Measurements from ENCODE around the gene PRDM15.

The PRDM15 gene

GRCh38 chr21:41863439-41863740 lies 15.8 kb downstream of the PRDM15 start:
- no peak overlapping the region for H2BK120ac ChIP-seq (ENCODE audit: low read depth, low read length)
- H3K27ac ChIP-seq (ENCODE audit: low read length, poor library complexity, severe bottlenecking): no peak overlapping the region
- H4K91ac ChIP-seq (ENCODE audit: low read length): no peak overlapping the region
- H3K14ac ChIP-seq (ENCODE audit: low read length in 2 of 2): no peak overlapping the region
- no peaks in the 10 kb centered on the region for H3K27me3 ChIP-seq (ENCODE audit: control insufficient read depth in 1 of 2, insufficient read depth in 1 of 2, low read length in 2 of 2)
- peaks cover 47% of the 10 kb centered on the region for H3K79me1 ChIP-seq (replicated peaks; ENCODE audit: low read length, poor library complexity, severe bottlenecking)
- H3K36me3 ChIP-seq (ENCODE audit: control insufficient read depth in 1 of 2, insufficient read depth in 2 of 2, low read depth in 1 of 2, low read length in 2 of 2): peaks cover 13 to 15% of the 10 kb centered on the region in 2 experiments
- DNase-seq: no peak
- H4K8ac ChIP-seq (ENCODE audit: low read length): no peak overlapping the region
- H2AFZ ChIP-seq (ENCODE audit: low read depth, low read length): no peak overlapping the region
- H3K18ac ChIP-seq (ENCODE audit: low read depth in 1 of 2, low read length in 2 of 2): no peak overlapping the region
- no peak overlapping the region for H3K4me3 ChIP-seq (ENCODE audit: insufficient read depth in 1 of 2, low read depth in 1 of 2, low read length in 2 of 2)
- no peak overlapping the region for H3K4me2 ChIP-seq (ENCODE audit: low read length, poor library complexity, severe bottlenecking)
- H3K4ac ChIP-seq (ENCODE audit: low read depth in 1 of 2, low read length in 2 of 2): no peak overlapping the region
- H3K9me3 ChIP-seq (ENCODE audit: control insufficient read depth, low read length): no peaks in the 10 kb centered on the region
- H3K9ac ChIP-seq (ENCODE audit: low read length): peak overlapping the region; percentile 60
- no peak overlapping the region for H2BK15ac ChIP-seq (ENCODE audit: low read depth, poor library complexity, severe bottlenecking)
- H2AK5ac ChIP-seq (ENCODE audit: low read length, severe bottlenecking): no peak overlapping the region
- WGBS: 96% methylated on average over 4 of the region's 4 CpGs
- H3K23ac ChIP-seq (ENCODE audit: low read length in 2 of 2): no peak overlapping the region
- peaks cover 2% of the 10 kb centered on the region for H3K4me1 ChIP-seq (ENCODE audit: control insufficient read depth, insufficient read depth, low read depth, low read length)
- H2BK12ac ChIP-seq (ENCODE audit: low read length in 2 of 2): no peak overlapping the region
- H2BK5ac ChIP-seq (ENCODE audit: low read depth, low read length, poor library complexity, severe bottlenecking): no peak overlapping the region

GRCh38 chr21:41861987-41862386 lies 17.2 kb downstream of the PRDM15 start:
- Histone ChIP-seq H3K4me2 (ENCODE audit: low read length, poor library complexity, severe bottlenecking) (no peak overlapping the region), H2BK12ac (ENCODE audit: low read length in 2 of 2) (no peak overlapping the region), H3K4me3 (ENCODE audit: insufficient read depth in 1 of 2, low read depth in 1 of 2, low read length in 2 of 2) (no peak overlapping the region), H2BK15ac (ENCODE audit: low read depth, poor library complexity, severe bottlenecking) (no peak overlapping the region), H3K79me1 (replicated peaks; ENCODE audit: low read length, poor library complexity, severe bottlenecking) (peaks cover 45% of the 10 kb centered on the region), H3K9me3 (ENCODE audit: control insufficient read depth, low read length) (no peaks in the 10 kb centered on the region), H3K4ac (ENCODE audit: low read depth in 1 of 2, low read length in 2 of 2) (no peak overlapping the region), H3K14ac (ENCODE audit: low read length in 2 of 2) (no peak overlapping the region), H3K27me3 (ENCODE audit: control insufficient read depth in 1 of 2, insufficient read depth in 1 of 2, low read length in 2 of 2) (no peaks in the 10 kb centered on the region), H3K9ac (ENCODE audit: low read length) (no peak overlapping the region), H4K8ac (ENCODE audit: low read length) (no peak overlapping the region), H4K91ac (ENCODE audit: low read length) (no peak overlapping the region), H2BK5ac (ENCODE audit: low read depth, low read length, poor library complexity, severe bottlenecking) (no peak overlapping the region), H3K18ac (ENCODE audit: low read depth in 1 of 2, low read length in 2 of 2) (no peak overlapping the region), H3K27ac (ENCODE audit: low read length, poor library complexity, severe bottlenecking) (no peak overlapping the region), H3K36me3 (ENCODE audit: control insufficient read depth in 1 of 2, insufficient read depth in 2 of 2, low read depth in 1 of 2, low read length in 2 of 2) (peaks cover 24 to 27% of the 10 kb centered on the region in 2 experiments), H2AK5ac (ENCODE audit: low read length, severe bottlenecking) (no peak overlapping the region), H2BK120ac (ENCODE audit: low read depth, low read length) (no peak overlapping the region), H3K23ac (ENCODE audit: low read length in 2 of 2) (no peak overlapping the region), H2AFZ (ENCODE audit: low read depth, low read length) (no peak overlapping the region), H3K4me1 (ENCODE audit: control insufficient read depth, insufficient read depth, low read depth, low read length) (peaks cover 2% of the 10 kb centered on the region)
- DNase-seq: no peak
- WGBS: 93% methylated on average over 17 of the region's 17 CpGs

GRCh38 chr21:41861255-41861654 lies 17.9 kb downstream of the PRDM15 start:
- DNase-seq: no peak
- Histone ChIP-seq H4K91ac (ENCODE audit: low read length) (no peak overlapping the region), H4K8ac (ENCODE audit: low read length) (no peak overlapping the region)

GRCh38 chr21:41859297-41859980 lies 19.7 kb downstream of the PRDM15 start:
- H2BK12ac ChIP-seq (ENCODE audit: low read length in 2 of 2): no peak overlapping the region
- H3K27me3 ChIP-seq (ENCODE audit: control insufficient read depth in 1 of 2, insufficient read depth in 1 of 2, low read length in 2 of 2): no peaks in the 10 kb centered on the region
- no peak overlapping the region for H4K91ac ChIP-seq (ENCODE audit: low read length)
- H2AK5ac ChIP-seq (ENCODE audit: low read length, severe bottlenecking): no peak overlapping the region
- WGBS: 97% methylated on average over 23 of the region's 23 CpGs
- peak overlapping the region; percentile 16 for H4K8ac ChIP-seq (ENCODE audit: low read length)
- H3K14ac ChIP-seq (ENCODE audit: low read length in 2 of 2): no peak overlapping the region
- H3K9ac ChIP-seq (ENCODE audit: low read length): no peak overlapping the region
- H3K36me3 ChIP-seq (ENCODE audit: control insufficient read depth in 1 of 2, insufficient read depth in 2 of 2, low read depth in 1 of 2, low read length in 2 of 2): peaks cover 43 to 45% of the 10 kb centered on the region in 2 experiments
- no peak overlapping the region for H2BK120ac ChIP-seq (ENCODE audit: low read depth, low read length)
- no peak overlapping the region for H3K4ac ChIP-seq (ENCODE audit: low read depth in 1 of 2, low read length in 2 of 2)
- peaks cover 28% of the 10 kb centered on the region for H3K79me1 ChIP-seq (replicated peaks; ENCODE audit: low read length, poor library complexity, severe bottlenecking)
- no peak overlapping the region for H3K4me2 ChIP-seq (ENCODE audit: low read length, poor library complexity, severe bottlenecking)
- no peak overlapping the region for H3K4me3 ChIP-seq (ENCODE audit: insufficient read depth in 1 of 2, low read depth in 1 of 2, low read length in 2 of 2)
- H3K18ac ChIP-seq (ENCODE audit: low read depth in 1 of 2, low read length in 2 of 2): no peak overlapping the region
- no peaks in the 10 kb centered on the region for H3K9me3 ChIP-seq (ENCODE audit: control insufficient read depth, low read length)
- H2BK5ac ChIP-seq (ENCODE audit: low read depth, low read length, poor library complexity, severe bottlenecking): no peak overlapping the region
- H3K23ac ChIP-seq (ENCODE audit: low read length in 2 of 2): no peak overlapping the region
- no peak overlapping the region for H3K27ac ChIP-seq (ENCODE audit: low read length, poor library complexity, severe bottlenecking)
- H3K4me1 ChIP-seq (ENCODE audit: control insufficient read depth, insufficient read depth, low read depth, low read length): peaks cover 2% of the 10 kb centered on the region
- no peak overlapping the region for H2AFZ ChIP-seq (ENCODE audit: low read depth, low read length)
- no peak overlapping the region for H2BK15ac ChIP-seq (ENCODE audit: low read depth, poor library complexity, severe bottlenecking)
- no peak for DNase-seq

More at GRCh38 chr21:41861255-41861654, 17.9 kb downstream of the PRDM15 start:
- no peaks in the 10 kb centered on the region for H3K27me3 ChIP-seq (ENCODE audit: control insufficient read depth in 1 of 2, insufficient read depth in 1 of 2, low read length in 2 of 2)
- H2BK120ac ChIP-seq (ENCODE audit: low read depth, low read length): no peak overlapping the region
- no peak overlapping the region for H2AFZ ChIP-seq (ENCODE audit: low read depth, low read length)
- no peak overlapping the region for H3K9ac ChIP-seq (ENCODE audit: low read length)
- peaks cover 31% of the 10 kb centered on the region in 2 experiments for H3K36me3 ChIP-seq (ENCODE audit: control insufficient read depth in 1 of 2, insufficient read depth in 2 of 2, low read depth in 1 of 2, low read length in 2 of 2)
- H2BK12ac ChIP-seq (ENCODE audit: low read length in 2 of 2): no peak overlapping the region
- peaks cover 41% of the 10 kb centered on the region for H3K79me1 ChIP-seq (replicated peaks; ENCODE audit: low read length, poor library complexity, severe bottlenecking)
- H3K4me3 ChIP-seq (ENCODE audit: insufficient read depth in 1 of 2, low read depth in 1 of 2, low read length in 2 of 2): no peak overlapping the region
- H3K14ac ChIP-seq (ENCODE audit: low read length in 2 of 2): no peak overlapping the region
- no peak overlapping the region for H3K4me2 ChIP-seq (ENCODE audit: low read length, poor library complexity, severe bottlenecking)
- no peak overlapping the region for H3K18ac ChIP-seq (ENCODE audit: low read depth in 1 of 2, low read length in 2 of 2)
- no peaks in the 10 kb centered on the region for H3K9me3 ChIP-seq (ENCODE audit: control insufficient read depth, low read length)
- H3K23ac ChIP-seq (ENCODE audit: low read length in 2 of 2): no peak overlapping the region
- H2BK15ac ChIP-seq (ENCODE audit: low read depth, poor library complexity, severe bottlenecking): no peak overlapping the region
- 86% methylated on average over 4 of the region's 4 CpGs for WGBS
- no peak overlapping the region for H2BK5ac ChIP-seq (ENCODE audit: low read depth, low read length, poor library complexity, severe bottlenecking)
- no peak overlapping the region for H3K4ac ChIP-seq (ENCODE audit: low read depth in 1 of 2, low read length in 2 of 2)
- no peak overlapping the region for H2AK5ac ChIP-seq (ENCODE audit: low read length, severe bottlenecking)
- no peak overlapping the region for H3K27ac ChIP-seq (ENCODE audit: low read length, poor library complexity, severe bottlenecking)
- peaks cover 2% of the 10 kb centered on the region for H3K4me1 ChIP-seq (ENCODE audit: control insufficient read depth, insufficient read depth, low read depth, low read length)

Data from mesenchymal stem cell (in vitro differentiated cells and primary cell).